Measurements from ENCODE around the gene MCF2L. TPM values are rescaled to one million over a fixed set of nuclear protein-coding genes. Genes with fewer than 3 reads are reported as not detected.
"Not testable (repeated sequence)": the region's sequence is repeated elsewhere in the genome, so short reads cannot be mapped to it uniquely, and the experiment has no call there.

Gene MCF2L
- total RNA-seq, 1 experiment from 2014 or later = 8.9 TPM

- in situ Hi-C loops (cut with HindIII; ENCODE audit: low pct_unique_long_range_greater_than_20kb, low sequenced_read_pairs) = no loop called here
- no peak for DNase-seq (ENCODE audit: low read depth, low spot score)
These were observed 120.8 kb downstream of the MCF2L start for GRCh38 chr13:113089693-113090414.

GRCh38 chr13:113090415-113090770 is 121.4 kb downstream of the MCF2L start:
- in situ Hi-C loops (cut with HindIII; ENCODE audit: low pct_unique_long_range_greater_than_20kb, low sequenced_read_pairs) = no loop called here
- no peak for DNase-seq (ENCODE audit: low read depth, low spot score)

- DNase-seq (ENCODE audit: low read depth, low spot score) = no peak
- in situ Hi-C loops (cut with HindIII; ENCODE audit: low pct_unique_long_range_greater_than_20kb, low sequenced_read_pairs) = no loop called here
These were observed 121.8 kb downstream of the MCF2L start for GRCh38 chr13:113090806-113091205.

- in situ Hi-C loops (cut with HindIII; ENCODE audit: low pct_unique_long_range_greater_than_20kb, low sequenced_read_pairs) = no loop called here
- no peak for DNase-seq (ENCODE audit: low read depth, low spot score)
These were observed 122.3 kb downstream of the MCF2L start for GRCh38 chr13:113091211-113091771.

- no peak for DNase-seq (ENCODE audit: low read depth, low spot score)
- in situ Hi-C loops (cut with HindIII; ENCODE audit: low pct_unique_long_range_greater_than_20kb, low sequenced_read_pairs) = no loop called here
These were observed 123.1 kb downstream of the MCF2L start for GRCh38 chr13:113091891-113092775.

GRCh38 chr13:113092776-113093579 is 124.0 kb downstream of the MCF2L start:
- in situ Hi-C loops (cut with HindIII; ENCODE audit: low pct_unique_long_range_greater_than_20kb, low sequenced_read_pairs) = no loop called here
- no peak for DNase-seq (ENCODE audit: low read depth, low spot score)

GRCh38 chr13:113093580-113094409 is 124.8 kb downstream of the MCF2L start:
- in situ Hi-C loops (cut with HindIII; ENCODE audit: low pct_unique_long_range_greater_than_20kb, low sequenced_read_pairs) = no loop called here
- DNase-seq (ENCODE audit: low read depth, low spot score) = no peak

- DNase-seq (ENCODE audit: low read depth, low spot score) = no peak
- in situ Hi-C loops (cut with HindIII; ENCODE audit: low pct_unique_long_range_greater_than_20kb, low sequenced_read_pairs) = no loop called here
These were observed 125.4 kb downstream of the MCF2L start for GRCh38 chr13:113094410-113094800.

- in situ Hi-C loops (cut with HindIII; ENCODE audit: low pct_unique_long_range_greater_than_20kb, low sequenced_read_pairs) = no loop called here
- DNase-seq (ENCODE audit: low read depth, low spot score) = no peak
These were observed 126.4 kb downstream of the MCF2L start for GRCh38 chr13:113095146-113096051.

GRCh38 chr13:113096052-113096744 is 127.2 kb downstream of the MCF2L start:
- in situ Hi-C loops (cut with HindIII; ENCODE audit: low pct_unique_long_range_greater_than_20kb, low sequenced_read_pairs) = no loop called here
- DNase-seq (ENCODE audit: low read depth, low spot score) = no peak

- no peak for DNase-seq (ENCODE audit: low read depth, low spot score)
- in situ Hi-C loops (cut with HindIII; ENCODE audit: low pct_unique_long_range_greater_than_20kb, low sequenced_read_pairs) = no loop called here
These were observed 127.8 kb downstream of the MCF2L start for GRCh38 chr13:113096745-113097305.

GRCh38 chr13:113097651-113098050 is 128.6 kb downstream of the MCF2L start:
- DNase-seq (ENCODE audit: low read depth, low spot score) = no peak
- in situ Hi-C loops (cut with HindIII; ENCODE audit: low pct_unique_long_range_greater_than_20kb, low sequenced_read_pairs) = no loop called here

- no peak for DNase-seq (ENCODE audit: low read depth, low spot score)
- in situ Hi-C loops (cut with HindIII; ENCODE audit: low pct_unique_long_range_greater_than_20kb, low sequenced_read_pairs) = no loop called here
These were observed 129.2 kb downstream of the MCF2L start for GRCh38 chr13:113098162-113098732.

GRCh38 chr13:113099142-113099541 is 130.1 kb downstream of the MCF2L start:
- in situ Hi-C loops (cut with HindIII; ENCODE audit: low pct_unique_long_range_greater_than_20kb, low sequenced_read_pairs) = no loop called here
- no peak for DNase-seq (ENCODE audit: low read depth, low spot score)

GRCh38 chr13:113102302-113102701 is 133.3 kb downstream of the MCF2L start:
- DNase-seq (ENCODE audit: low read depth, low spot score); in situ Hi-C loops (cut with HindIII; ENCODE audit: low pct_unique_long_range_greater_than_20kb, low sequenced_read_pairs): not testable (repeated sequence)

Data from SK-MEL-5 (cell line).